ENCODE results near the gene NDUFB7. TPM values are rescaled to one million over a fixed set of nuclear protein-coding genes. Genes with fewer than 3 reads are reported as not detected.
"Not testable (repeated sequence)": the region's sequence is repeated elsewhere in the genome, so short reads cannot be mapped to it uniquely, and the experiment has no call there.

NDUFB7 gene
- total RNA-seq = 10 to 100 TPM; 91.6 to 93.0 TPM

GRCh38 chr19:14571695-14572490 lies at the start of gene NDUFB7:
TSS of gene NDUFB7 (minus strand) at chr19:14572066. CDS start at chr19:14572000, 66 bp downstream.
- Mint-ChIP-seq H3K4me1 (peaks cover 47% of the 10 kb centered on the region), H3K9me3 (no peaks in the 10 kb centered on the region), H3K4me3 (peak within 1 kb of the TSS; percentile 96), H3K27ac (peak within 1 kb of the TSS; percentile 83), H3K27me3 (no peaks in the 10 kb centered on the region), H3K36me3 (ENCODE audit: low read depth) (peaks cover 14% of the 10 kb centered on the region)
- ChIA-PET POLR2A (interaction anchor here (0.6 to 3.5 kb wide), 3 partner anchors 21 to 118 kb away, joined by 3 to 16 read pairs (median 7); partner anchors contain the start of gene ZNF333), CTCF (interaction anchor here (0.7 to 8.9 kb wide), 13 partner anchors 10 to 435 kb away, joined by 3 to 302 read pairs (median 5); partner anchors contain the start of gene ZNF333)
- DNase-seq = peak; percentile 92

GRCh38 chr19:14619404-14619803 lies 47.5 kb upstream of the NDUFB7 start:
- POLR2A ChIA-PET = no interaction called here
- CTCF ChIA-PET = no interaction called here
- no peaks in the 10 kb centered on the region for H3K4me1 Mint-ChIP-seq
- H3K9me3 Mint-ChIP-seq = peaks cover 20% of the 10 kb centered on the region
- no peak for DNase-seq
- H3K36me3 Mint-ChIP-seq (ENCODE audit: low read depth) = no peaks in the 10 kb centered on the region
- no peak overlapping the region for H3K4me3 Mint-ChIP-seq
- H3K27ac Mint-ChIP-seq = no peak overlapping the region
- H3K27me3 Mint-ChIP-seq = no peaks in the 10 kb centered on the region

- ChIA-PET CTCF (no interaction called here), POLR2A (no interaction called here)
- no peak for DNase-seq
- no peaks in the 10 kb centered on the region for H3K27me3 Mint-ChIP-seq
- H3K36me3 Mint-ChIP-seq (ENCODE audit: low read depth) = no peaks in the 10 kb centered on the region
- no peak overlapping the region for H3K4me3 Mint-ChIP-seq
- no peak overlapping the region for H3K27ac Mint-ChIP-seq
- H3K9me3 Mint-ChIP-seq = peaks cover 17% of the 10 kb centered on the region
- H3K4me1 Mint-ChIP-seq = no peaks in the 10 kb centered on the region
Measured at GRCh38 chr19:14616407-14616806, 44.5 kb upstream of the NDUFB7 start.

- DNase-seq = no peak
- Mint-ChIP-seq H3K9me3 (peaks cover 17% of the 10 kb centered on the region), H3K36me3 (ENCODE audit: low read depth) (no peaks in the 10 kb centered on the region), H3K27ac (no peak overlapping the region), H3K27me3 (no peaks in the 10 kb centered on the region), H3K4me1 (no peaks in the 10 kb centered on the region), H3K4me3 (no peak overlapping the region)
- ChIA-PET POLR2A (no interaction called here), CTCF (no interaction called here)
Measured at GRCh38 chr19:14615623-14616022, 43.8 kb upstream of the NDUFB7 start.

GRCh38 chr19:14614099-14614412 lies 42.2 kb upstream of the NDUFB7 start:
- POLR2A ChIA-PET = no interaction called here
- Mint-ChIP-seq H3K4me1 (no peaks in the 10 kb centered on the region), H3K27me3 (no peaks in the 10 kb centered on the region), H3K4me3 (no peak overlapping the region), H3K9me3 (peaks cover 7% of the 10 kb centered on the region), H3K27ac (no peak overlapping the region), H3K36me3 (ENCODE audit: low read depth) (no peaks in the 10 kb centered on the region)
- CTCF ChIA-PET = no interaction called here
- no peak for DNase-seq

GRCh38 chr19:14613399-14614098 lies 41.7 kb upstream of the NDUFB7 start:
- H3K4me3 Mint-ChIP-seq; DNase-seq; POLR2A ChIA-PET; H3K4me1 Mint-ChIP-seq; H3K27ac Mint-ChIP-seq; H3K36me3 Mint-ChIP-seq (ENCODE audit: low read depth); H3K9me3 Mint-ChIP-seq; H3K27me3 Mint-ChIP-seq: not testable (repeated sequence)
- CTCF ChIA-PET = interaction anchor here (1.0 kb wide), 1 partner anchor 73 kb away, joined by 4 read pairs; no protein-coding TSS in a partner anchor

- Mint-ChIP-seq H3K27me3 (no peaks in the 10 kb centered on the region), H3K9me3 (peaks cover 4% of the 10 kb centered on the region), H3K4me1 (no peaks in the 10 kb centered on the region), H3K36me3 (ENCODE audit: low read depth) (no peaks in the 10 kb centered on the region), H3K27ac (no peak overlapping the region), H3K4me3 (no peak overlapping the region)
- CTCF ChIA-PET = interaction anchor here (1.0 kb wide), 1 partner anchor 74 kb away, joined by 4 read pairs; no protein-coding TSS in a partner anchor
- POLR2A ChIA-PET = no interaction called here
- DNase-seq = no peak
Measured at GRCh38 chr19:14612657-14613056, 40.8 kb upstream of the NDUFB7 start.

- H3K4me3 Mint-ChIP-seq; H3K27me3 Mint-ChIP-seq; H3K4me1 Mint-ChIP-seq; POLR2A ChIA-PET; H3K9me3 Mint-ChIP-seq; DNase-seq; CTCF ChIA-PET; H3K36me3 Mint-ChIP-seq (ENCODE audit: low read depth); H3K27ac Mint-ChIP-seq: not testable (repeated sequence)
Measured at GRCh38 chr19:14612242-14612641, 40.4 kb upstream of the NDUFB7 start.

GRCh38 chr19:14611051-14611450 lies 39.2 kb upstream of the NDUFB7 start:
- Mint-ChIP-seq H3K27me3 (no peaks in the 10 kb centered on the region), H3K36me3 (ENCODE audit: low read depth) (no peaks in the 10 kb centered on the region), H3K9me3 (no peaks in the 10 kb centered on the region), H3K27ac (no peak overlapping the region), H3K4me1 (no peaks in the 10 kb centered on the region), H3K4me3 (no peak overlapping the region)
- DNase-seq = no peak
- POLR2A ChIA-PET = no interaction called here
- CTCF ChIA-PET = interaction anchor here (0.7 kb wide), 1 partner anchor 364 kb away, joined by 7 read pairs; no protein-coding TSS in a partner anchor

- CTCF ChIA-PET = no interaction called here
- Mint-ChIP-seq H3K4me3 (no peak overlapping the region), H3K27ac (no peak overlapping the region), H3K36me3 (ENCODE audit: low read depth) (no peaks in the 10 kb centered on the region), H3K9me3 (no peaks in the 10 kb centered on the region), H3K27me3 (no peaks in the 10 kb centered on the region), H3K4me1 (peaks cover 3% of the 10 kb centered on the region)
- POLR2A ChIA-PET = no interaction called here
- DNase-seq = no peak
Measured at GRCh38 chr19:14606627-14607026, 34.8 kb upstream of the NDUFB7 start.

- H3K27ac Mint-ChIP-seq = no peak overlapping the region
- H3K27me3 Mint-ChIP-seq = no peaks in the 10 kb centered on the region
- DNase-seq = no peak
- no peaks in the 10 kb centered on the region for H3K9me3 Mint-ChIP-seq
- ChIA-PET POLR2A (no interaction called here), CTCF (interaction anchor here (1.2 kb wide), 1 partner anchor 30 kb away, joined by 4 read pairs; no protein-coding TSS in a partner anchor)
- H3K4me3 Mint-ChIP-seq = no peak overlapping the region
- H3K36me3 Mint-ChIP-seq (ENCODE audit: low read depth) = no peaks in the 10 kb centered on the region
- H3K4me1 Mint-ChIP-seq = peaks cover 3% of the 10 kb centered on the region
Measured at GRCh38 chr19:14603990-14604387, 32.1 kb upstream of the NDUFB7 start.

GRCh38 chr19:14599548-14600147 lies 27.8 kb upstream of the NDUFB7 start:
- Mint-ChIP-seq H3K9me3 (peaks cover 12% of the 10 kb centered on the region), H3K4me3 (no peak overlapping the region), H3K36me3 (ENCODE audit: low read depth) (peaks cover 5% of the 10 kb centered on the region), H3K27me3 (no peaks in the 10 kb centered on the region), H3K27ac (no peak overlapping the region), H3K4me1 (peaks cover 3% of the 10 kb centered on the region)
- no peak for DNase-seq
- CTCF ChIA-PET = no interaction called here
- POLR2A ChIA-PET = no interaction called here

- peaks cover 5% of the 10 kb centered on the region for H3K36me3 Mint-ChIP-seq (ENCODE audit: low read depth)
- no peaks in the 10 kb centered on the region for H3K4me1 Mint-ChIP-seq
- H3K4me3 Mint-ChIP-seq = no peak overlapping the region
- ChIA-PET CTCF (no interaction called here), POLR2A (no interaction called here)
- H3K27ac Mint-ChIP-seq = no peak overlapping the region
- H3K9me3 Mint-ChIP-seq = peaks cover 12% of the 10 kb centered on the region
- no peak for DNase-seq
- H3K27me3 Mint-ChIP-seq = no peaks in the 10 kb centered on the region
Measured at GRCh38 chr19:14595558-14595957, 23.7 kb upstream of the NDUFB7 start.
